ENCODE measurements around the gene TKFC. TPM values are rescaled to one million over a fixed set of nuclear protein-coding genes. Genes with fewer than 3 reads are reported as not detected.
A peak's percentile ranks its signal among the peaks of the same experiment; 100 is the strongest.

TKFC gene
- total RNA-seq, 1 donor from 2014 or later = 72.6 TPM

- DNase-seq (ENCODE audit: extremely low spot score, unreplicated experiment) = no peak
- TF ChIP-seq CTCF (conservative IDR thresholded peaks at IDR 0.05) = no peak
- no peaks in the 10 kb centered on the region for H3K4me1 Mint-ChIP-seq (ENCODE audit: unreplicated experiment)
- H3K9me3 Mint-ChIP-seq = no peaks in the 10 kb centered on the region
- peak overlapping the region; percentile 34 for H3K27ac Mint-ChIP-seq
- H3K4me3 Mint-ChIP-seq = no peak overlapping the region
- H3K36me3 Mint-ChIP-seq = peaks cover 10% of the 10 kb centered on the region
- no peaks in the 10 kb centered on the region for H3K27me3 Mint-ChIP-seq
Observed at GRCh38 chr11:61353131-61354067, 20.4 kb downstream of the TKFC start.

GRCh38 chr11:61354208-61354607, 21.2 kb downstream of the TKFC start:
- no peaks in the 10 kb centered on the region for H3K27me3 Mint-ChIP-seq
- H3K4me1 Mint-ChIP-seq (ENCODE audit: unreplicated experiment) = peaks cover under 1% of the 10 kb centered on the region
- no peaks in the 10 kb centered on the region for H3K9me3 Mint-ChIP-seq
- H3K27ac Mint-ChIP-seq = no peak overlapping the region
- DNase-seq (ENCODE audit: extremely low spot score, unreplicated experiment) = no peak
- H3K36me3 Mint-ChIP-seq = peaks cover 10% of the 10 kb centered on the region
- no peak overlapping the region for H3K4me3 Mint-ChIP-seq
- TF ChIP-seq CTCF (conservative IDR thresholded peaks at IDR 0.05) = no peak

- no peak for TF ChIP-seq CTCF (conservative IDR thresholded peaks at IDR 0.05)
- Mint-ChIP-seq H3K9me3 (no peaks in the 10 kb centered on the region), H3K4me1 (ENCODE audit: unreplicated experiment) (peaks cover 12% of the 10 kb centered on the region), H3K36me3 (peaks cover 10% of the 10 kb centered on the region), H3K27ac (no peak overlapping the region), H3K4me3 (no peak overlapping the region), H3K27me3 (no peaks in the 10 kb centered on the region)
- DNase-seq (ENCODE audit: extremely low spot score, unreplicated experiment) = no peak
Observed at GRCh38 chr11:61356706-61357105, 23.7 kb downstream of the TKFC start.

- Mint-ChIP-seq H3K27me3 (no peaks in the 10 kb centered on the region), H3K27ac (no peak overlapping the region), H3K4me1 (ENCODE audit: unreplicated experiment) (peaks cover 15% of the 10 kb centered on the region), H3K36me3 (peaks cover 13% of the 10 kb centered on the region), H3K4me3 (peak overlapping the region; percentile 31), H3K9me3 (no peaks in the 10 kb centered on the region)
- TF ChIP-seq CTCF (conservative IDR thresholded peaks at IDR 0.05) = no peak
- DNase-seq (ENCODE audit: extremely low spot score, unreplicated experiment) = no peak
Observed at GRCh38 chr11:61357233-61357893, 24.3 kb downstream of the TKFC start.

- TF ChIP-seq CTCF (conservative IDR thresholded peaks at IDR 0.05) = no peak
- Mint-ChIP-seq H3K27ac (no peak overlapping the region), H3K4me1 (ENCODE audit: unreplicated experiment) (peaks cover 20% of the 10 kb centered on the region), H3K36me3 (peaks cover 15% of the 10 kb centered on the region), H3K4me3 (peak overlapping the region; percentile 31), H3K27me3 (no peaks in the 10 kb centered on the region), H3K9me3 (no peaks in the 10 kb centered on the region)
- no peak for DNase-seq (ENCODE audit: extremely low spot score, unreplicated experiment)
Observed at GRCh38 chr11:61357894-61358239, 24.8 kb downstream of the TKFC start.

Measured in type B pancreatic cell (in vitro differentiated cells).